Measurements from ENCODE around the gene PTPN18. TPM values are rescaled to one million over a fixed set of nuclear protein-coding genes. Genes with fewer than 3 reads are reported as not detected.

Gene PTPN18
- total and polyA plus RNA-seq, 8 donors, result 37.0 to 87.0 (median 43.3) TPM

DNA sequence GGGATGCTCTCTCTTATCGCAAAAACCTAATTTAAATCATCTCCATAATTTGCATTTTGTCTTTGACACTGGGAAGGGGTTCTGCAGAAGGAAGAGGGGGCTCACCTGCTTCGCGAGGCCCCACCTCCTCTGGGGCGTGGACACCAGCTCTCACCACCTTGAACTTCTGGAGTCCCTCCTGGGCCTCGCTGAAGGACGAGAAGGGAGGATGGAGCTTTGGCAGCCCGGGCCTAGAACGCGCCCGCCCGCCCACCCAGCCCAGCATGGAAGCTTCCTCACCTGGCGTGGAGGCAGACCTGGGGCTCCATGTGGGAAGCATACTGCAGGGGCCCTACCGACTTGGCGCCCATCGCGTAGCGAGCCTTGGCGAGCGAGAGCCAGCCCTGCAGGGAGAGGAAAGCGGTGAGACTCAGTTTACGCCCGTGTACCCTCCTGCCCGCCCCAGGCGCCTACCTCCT lies 14.3 kb upstream of the PTPN18 start:
- WGBS, 2 donors, result 1 to 2% methylated on average over 20 to 24 of the region's 24 CpGs
- H3K27ac ChIP-seq, result peak overlapping the region; percentile 66 to 88 (median 72)
- DNase-seq, result no peak
- peak overlapping the region; percentile 59 to 85 (median 72) for H3K4me3 ChIP-seq
- no peak for FAIRE-seq
- TF ChIP-seq, protein P1, sequence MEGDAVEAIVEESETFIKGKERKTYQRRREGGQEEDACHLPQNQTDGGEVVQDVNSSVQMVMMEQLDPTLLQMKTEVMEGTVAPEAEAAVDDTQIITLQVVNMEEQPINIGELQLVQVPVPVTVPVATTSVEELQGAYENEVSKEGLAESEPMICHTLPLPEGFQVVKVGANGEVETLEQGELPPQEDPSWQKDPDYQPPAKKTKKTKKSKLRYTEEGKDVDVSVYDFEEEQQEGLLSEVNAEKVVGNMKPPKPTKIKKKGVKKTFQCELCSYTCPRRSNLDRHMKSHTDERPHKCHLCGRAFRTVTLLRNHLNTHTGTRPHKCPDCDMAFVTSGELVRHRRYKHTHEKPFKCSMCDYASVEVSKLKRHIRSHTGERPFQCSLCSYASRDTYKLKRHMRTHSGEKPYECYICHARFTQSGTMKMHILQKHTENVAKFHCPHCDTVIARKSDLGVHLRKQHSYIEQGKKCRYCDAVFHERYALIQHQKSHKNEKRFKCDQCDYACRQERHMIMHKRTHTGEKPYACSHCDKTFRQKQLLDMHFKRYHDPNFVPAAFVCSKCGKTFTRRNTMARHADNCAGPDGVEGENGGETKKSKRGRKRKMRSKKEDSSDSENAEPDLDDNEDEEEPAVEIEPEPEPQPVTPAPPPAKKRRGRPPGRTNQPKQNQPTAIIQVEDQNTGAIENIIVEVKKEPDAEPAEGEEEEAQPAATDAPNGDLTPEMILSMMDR (IDR thresholded peaks at IDR 0.05), result no peak
- peak; percentile 1 to 2 (median 1) for ATAC-seq
- H3K4me1 ChIP-seq, result peaks cover 0 to 10% (median 0%) of the 10 kb centered on the region in 3 donors
- peaks cover 0 to 33% (median 23%) of the 10 kb centered on the region in 3 donors for H3K36me3 ChIP-seq
- intact Hi-C loops (cut with DNase I), result no loop called here
- H3K27me3 ChIP-seq, result no peaks in the 10 kb centered on the region
- no peaks in the 10 kb centered on the region for H3K9me3 ChIP-seq

DNA sequence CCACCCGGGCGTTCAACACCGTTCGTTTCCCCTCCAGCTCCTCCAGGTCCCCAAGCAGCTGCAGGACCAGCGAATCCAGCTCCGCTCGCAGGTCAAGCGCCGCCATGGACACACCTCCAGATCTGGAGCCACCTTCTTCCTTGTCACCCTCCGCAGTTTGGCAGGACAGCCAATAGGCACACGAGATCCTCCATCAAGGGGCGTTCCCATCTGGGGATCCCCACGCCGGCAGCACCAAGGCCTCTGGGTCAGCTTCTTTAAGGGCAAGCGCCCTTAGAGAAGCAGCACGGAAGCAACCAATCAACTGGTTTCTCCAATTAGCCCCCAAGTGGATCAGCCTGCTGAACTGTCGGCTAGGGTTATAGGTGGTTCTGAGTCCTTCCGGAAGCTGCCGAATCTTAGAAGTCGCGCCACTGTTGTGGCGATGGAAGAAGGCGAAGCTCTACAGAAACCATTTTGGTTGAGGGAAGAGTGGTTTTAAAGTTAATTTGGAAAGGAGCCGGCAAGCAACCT lies 13.8 kb upstream of the PTPN18 start:
- H3K27ac ChIP-seq, result peak overlapping the region; percentile 66 to 88 (median 72)
- H3K27me3 ChIP-seq, result no peaks in the 10 kb centered on the region
- intact Hi-C loops (cut with DNase I), result no loop called here
- TF ChIP-seq, protein P1 (IDR thresholded peaks at IDR 0.05), result no peak
- no peaks in the 10 kb centered on the region for H3K9me3 ChIP-seq
- H3K4me1 ChIP-seq, result peaks cover 0 to 10% (median 0%) of the 10 kb centered on the region in 3 donors
- 0 to 1% methylated on average over 22 to 24 of the region's 24 CpGs for WGBS, 2 donors
- DNase-seq, result peak; percentile 83 to 94 (median 90)
- H3K36me3 ChIP-seq, result peaks cover 0 to 38% (median 25%) of the 10 kb centered on the region in 3 donors
- ATAC-seq, result peak; percentile 82 to 91 (median 86)
- H3K4me3 ChIP-seq, result peak overlapping the region; percentile 59 to 85 (median 72)
- no peak for FAIRE-seq

DNA sequence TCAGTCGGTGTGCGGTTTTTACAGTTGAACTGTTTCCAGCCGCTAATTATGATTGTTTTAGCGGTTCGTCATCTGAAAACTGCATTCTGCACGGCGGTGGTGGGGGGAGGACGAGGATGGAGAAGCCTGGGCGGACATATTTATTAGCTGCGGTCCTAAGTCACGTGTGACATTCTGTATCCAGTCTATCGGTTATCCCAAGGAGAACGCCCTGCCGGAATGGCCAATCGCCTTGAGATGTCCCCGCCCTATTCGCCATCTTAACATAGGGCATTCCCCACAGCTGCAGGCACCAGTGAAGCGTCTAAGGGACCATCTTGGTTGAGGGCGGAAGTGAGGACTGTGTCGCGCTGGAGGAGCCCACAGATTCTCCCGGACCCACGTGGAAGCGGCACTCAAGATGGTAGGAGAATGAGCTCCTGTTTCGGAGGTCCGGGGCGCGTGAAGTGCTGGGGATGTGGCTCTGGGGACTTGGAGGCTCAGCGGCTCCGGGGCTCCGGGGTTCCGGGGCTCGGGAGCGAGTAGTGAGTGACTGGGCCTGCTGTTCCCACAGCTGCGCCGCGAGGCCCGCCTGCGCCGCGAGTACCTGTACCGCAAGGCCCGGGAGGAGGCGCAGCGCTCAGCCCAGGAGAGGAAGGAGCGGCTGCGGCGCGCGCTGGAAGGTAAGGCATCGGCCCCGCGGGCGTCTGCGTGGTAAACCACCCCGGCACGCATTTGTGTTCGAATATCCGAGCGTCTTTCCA lies 13.2 kb upstream of the PTPN18 start, which contains the start of gene IMP4:
Gene IMP4 (plus strand): TSS at position 365 of the 743 bp plus-strand sequence. CDS start 36 bp downstream, at position 401.
- peaks cover under 1 to 44% (median 30%) of the 10 kb centered on the region in 3 donors for H3K36me3 ChIP-seq
- DNase-seq (peak; percentile 87 to 99 (median 96)), FAIRE-seq (peak; percentile 60), ATAC-seq (peak; percentile 92 to 96 (median 93))
- H3K4me3 ChIP-seq, result peak within 1 kb of the TSS; percentile 73 to 85 (median 78)
- TF ChIP-seq, protein P1 (IDR thresholded peaks at IDR 0.05), result no peak
- peak within 1 kb of the TSS; percentile 68 to 88 (median 78) for H3K27ac ChIP-seq
- intact Hi-C loops (cut with DNase I), result no loop called here
- H3K27me3 ChIP-seq, result no peaks in the 10 kb centered on the region
- no peaks in the 10 kb centered on the region for H3K9me3 ChIP-seq
- H3K4me1 ChIP-seq, result peaks cover 0 to 10% (median 0%) of the 10 kb centered on the region in 3 donors
- WGBS, 2 donors, result 0% methylated on average over 49 to 60 of the region's 60 CpGs

DNA sequence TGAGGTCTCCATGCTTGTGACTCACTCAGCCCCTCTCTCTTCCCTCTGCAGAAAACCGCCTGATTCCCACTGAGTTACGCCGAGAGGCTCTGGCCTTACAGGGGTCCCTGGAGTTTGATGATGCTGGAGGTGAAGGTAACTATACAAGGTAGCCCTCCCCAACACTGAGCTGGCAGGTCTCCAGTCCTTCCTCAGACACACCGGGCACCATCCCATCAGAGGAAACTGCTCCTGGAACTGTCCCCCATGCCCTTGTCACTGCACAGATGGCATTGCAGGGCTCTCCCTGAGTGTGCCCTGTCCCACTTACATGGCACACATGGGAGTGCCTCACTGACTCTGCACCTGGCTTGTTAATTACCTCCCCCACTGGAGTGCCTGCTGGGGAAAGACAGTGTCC lies 11.3 kb upstream of the PTPN18 start:
- Histone ChIP-seq H3K27me3 (no peaks in the 10 kb centered on the region), H3K36me3 (peaks cover 4 to 46% (median 27%) of the 10 kb centered on the region in 3 donors), H3K9me3 (no peaks in the 10 kb centered on the region), H3K4me1 (peaks cover 0 to 10% (median 0%) of the 10 kb centered on the region in 3 donors), H3K27ac (no peak overlapping the region), H3K4me3 (no peak overlapping the region)
- DNase-seq (no peak), FAIRE-seq (no peak), ATAC-seq (no peak)
- TF ChIP-seq, protein P1 (IDR thresholded peaks at IDR 0.05), result no peak
- intact Hi-C loops (cut with DNase I), result no loop called here
- WGBS, 2 donors, result 96% methylated on average over 4 of the region's 4 CpGs
